ENCODE data around the gene ATP1A4.

DNA sequence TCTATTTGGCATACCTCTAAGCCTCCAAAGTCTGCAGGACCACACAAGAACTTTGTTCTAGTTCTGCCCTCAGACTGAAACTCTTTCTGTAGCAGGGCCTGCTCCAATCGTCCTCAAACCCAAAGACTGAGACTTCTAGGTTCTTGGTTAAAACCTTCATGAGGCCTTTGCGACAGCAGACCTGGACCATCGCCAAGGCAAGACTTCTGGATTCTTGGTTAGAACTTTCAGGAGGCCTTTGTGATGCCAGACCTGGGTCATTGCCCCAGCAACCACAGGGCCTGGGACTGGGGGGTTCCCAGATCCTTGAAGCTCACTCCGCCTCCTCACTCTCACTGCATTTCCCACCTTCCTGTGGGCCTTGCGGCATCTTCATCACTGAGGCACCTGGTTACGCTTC, at the start of gene ATP1A4:
- TF ChIP-seq, protein P1, sequence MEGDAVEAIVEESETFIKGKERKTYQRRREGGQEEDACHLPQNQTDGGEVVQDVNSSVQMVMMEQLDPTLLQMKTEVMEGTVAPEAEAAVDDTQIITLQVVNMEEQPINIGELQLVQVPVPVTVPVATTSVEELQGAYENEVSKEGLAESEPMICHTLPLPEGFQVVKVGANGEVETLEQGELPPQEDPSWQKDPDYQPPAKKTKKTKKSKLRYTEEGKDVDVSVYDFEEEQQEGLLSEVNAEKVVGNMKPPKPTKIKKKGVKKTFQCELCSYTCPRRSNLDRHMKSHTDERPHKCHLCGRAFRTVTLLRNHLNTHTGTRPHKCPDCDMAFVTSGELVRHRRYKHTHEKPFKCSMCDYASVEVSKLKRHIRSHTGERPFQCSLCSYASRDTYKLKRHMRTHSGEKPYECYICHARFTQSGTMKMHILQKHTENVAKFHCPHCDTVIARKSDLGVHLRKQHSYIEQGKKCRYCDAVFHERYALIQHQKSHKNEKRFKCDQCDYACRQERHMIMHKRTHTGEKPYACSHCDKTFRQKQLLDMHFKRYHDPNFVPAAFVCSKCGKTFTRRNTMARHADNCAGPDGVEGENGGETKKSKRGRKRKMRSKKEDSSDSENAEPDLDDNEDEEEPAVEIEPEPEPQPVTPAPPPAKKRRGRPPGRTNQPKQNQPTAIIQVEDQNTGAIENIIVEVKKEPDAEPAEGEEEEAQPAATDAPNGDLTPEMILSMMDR (IDR thresholded peaks at IDR 0.05): no peak
- no peak for TF ChIP-seq POLR2AphosphoS5 (IDR thresholded peaks at IDR 0.05)

Measured in stomach (tissue), 4 donors.